Measurements from ENCODE around the gene TAOK2. TPM values are rescaled to one million over a fixed set of nuclear protein-coding genes. Genes with fewer than 3 reads are reported as not detected.
"Not testable (repeated sequence)": the region's sequence is repeated elsewhere in the genome, so short reads cannot be mapped to it uniquely, and the experiment has no call there.

The TAOK2 gene
- total and polyA plus RNA-seq, 2 of the 4 experiments (the other 2 are of a cell fraction): 23.0 to 31.7 TPM

DNA sequence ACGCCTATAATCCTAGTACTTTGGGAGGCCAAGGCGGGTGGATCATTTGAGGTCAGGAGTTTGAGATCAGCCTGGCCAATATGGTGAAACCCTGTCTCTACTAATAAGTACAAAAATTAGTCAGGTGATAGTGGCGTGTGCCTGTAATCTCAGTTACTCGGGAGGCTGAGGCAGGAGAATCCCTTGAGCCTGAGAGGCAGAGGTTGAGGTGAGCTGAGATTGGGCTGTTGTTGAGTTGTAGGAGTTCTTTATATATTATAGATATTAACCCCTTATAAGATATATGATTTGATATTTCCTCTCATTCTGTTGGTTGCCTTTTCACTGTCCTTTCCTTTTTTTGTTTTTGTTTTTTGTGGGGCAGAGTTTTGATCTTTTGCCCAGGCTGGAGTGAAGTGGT lies 13.8 kb upstream of the TAOK2 start:
- H3K27ac ChIP-seq (ENCODE audit: insufficient read depth, low read length); H3K4me2 ChIP-seq (ENCODE audit: low read depth, low read length); DNase-seq; in situ Hi-C loops (cut with MboI; ENCODE audit: low sequenced_read_pairs); H3K36me3 ChIP-seq (ENCODE audit: control insufficient read depth, insufficient read depth, low read length); H2AFZ ChIP-seq (replicated peaks; ENCODE audit: low read length, poor library complexity); intact Hi-C loops (cut with micrococcal nuclease); H4K8ac ChIP-seq (ENCODE audit: low read depth in 2 of 2, low read length in 2 of 2); H3K18ac ChIP-seq (ENCODE audit: low read depth, low read length); H4K20me1 ChIP-seq (ENCODE audit: insufficient read depth, low read length); CTCF ChIA-PET; H3K9me3 ChIP-seq (ENCODE audit: control insufficient read depth, insufficient read depth, low read length); ATAC-seq (ENCODE audit: low read depth); H3K9me1 ChIP-seq (ENCODE audit: insufficient read depth, low read length); H3K56ac ChIP-seq (ENCODE audit: extremely low read depth, insufficient read depth, low read length); H3K4me3 ChIP-seq (ENCODE audit: insufficient read depth, low read depth, low read length); H3K14ac ChIP-seq (replicated peaks; ENCODE audit: low read depth, low read length); H3K27me3 ChIP-seq (ENCODE audit: control insufficient read depth, insufficient read depth, low read length); H2AK9ac ChIP-seq (replicated peaks; ENCODE audit: low read depth, low read length, poor library complexity); H2BK15ac ChIP-seq (ENCODE audit: low read depth, low read length); H3K23ac ChIP-seq (ENCODE audit: low read depth, low read length); POLR2A ChIA-PET (ENCODE audit: unreplicated experiment); H3K9ac ChIP-seq (ENCODE audit: low read depth, low read length); H2BK120ac ChIP-seq (ENCODE audit: low read depth, low read length); BruUV-seq (replicated peaks); H4K5ac ChIP-seq (ENCODE audit: low read depth, low read length); H3K4ac ChIP-seq (ENCODE audit: low read depth, low read length); H4K91ac ChIP-seq (ENCODE audit: insufficient read depth, low read depth, low read length); dilution Hi-C loops (cut with HindIII; ENCODE audit: low sequenced_read_pairs, unreplicated experiment); H2BK20ac ChIP-seq (ENCODE audit: low read depth, low read length); H2AK5ac ChIP-seq (ENCODE audit: low read depth, low read length); H2BK5ac ChIP-seq (ENCODE audit: low read depth, low read length, poor library complexity, severe bottlenecking); H3K4me1 ChIP-seq (ENCODE audit: control insufficient read depth, insufficient read depth, low read length): not testable (repeated sequence)
- WGBS, 2 experiments (ENCODE audit: extremely low coverage in 2 of 2, insufficient read length in 1 of 2): no CpG with 5 or more reads among the region's 4 CpGs
- peaks cover 12 to 25% of the 10 kb centered on the region in 2 experiments; a peak in 3 of 4 replicates for H3K79me1 ChIP-seq (ENCODE audit: low read depth in 1 of 2, low read length in 2 of 2)
